HG03139 (cell line): ENCODE measurements around the gene MYRF.

Experiments used
- ATAC-seq: cut with Tn5 transposase; IDR thresholded peaks from one replicate; pipeline ENCODE4 v1.9.1; 2021; ENCODE audit not compliant: unreplicated experiment

The MYRF gene

DNA sequence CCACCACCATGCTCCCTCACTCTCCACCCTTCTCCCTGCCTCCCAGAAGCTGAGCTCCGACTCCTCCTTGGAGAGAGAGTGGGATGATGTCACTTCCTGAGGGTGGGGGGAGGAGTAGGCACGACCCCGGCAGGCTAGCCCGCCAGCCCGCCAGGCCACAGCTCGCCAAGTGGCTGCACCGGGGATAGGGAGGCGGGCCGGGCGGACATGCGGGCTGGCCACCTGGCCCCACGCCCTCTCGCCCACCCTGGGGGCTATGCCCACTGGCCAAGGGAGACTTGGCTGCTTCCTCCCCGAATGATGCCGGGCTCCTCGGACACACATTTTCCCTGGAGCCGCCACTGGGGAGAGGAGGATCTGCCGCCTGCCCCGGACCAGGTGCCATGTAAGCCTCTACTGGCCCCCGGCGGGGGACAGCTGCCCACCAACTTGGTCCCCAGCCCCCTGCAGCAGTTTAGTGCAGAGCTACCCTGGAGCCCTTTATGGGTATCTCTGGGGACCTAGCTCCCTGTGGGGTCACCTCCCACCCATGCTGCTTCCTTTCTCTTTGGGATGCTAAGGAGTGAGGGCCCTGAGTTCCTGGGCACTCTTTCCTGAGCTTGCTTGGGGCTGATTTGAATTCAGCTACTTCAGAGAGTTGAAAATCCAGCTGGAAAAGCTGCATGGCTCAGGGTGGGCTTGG is 33.7 kb upstream of the MYRF start:
- no peak for ATAC-seq

GRCh38 chr11:61719978-61720377 is 32.5 kb upstream of the MYRF start:
- no peak for ATAC-seq

- ATAC-seq, result no peak
Measured at GRCh38 chr11:61720597-61720996, 31.8 kb upstream of the MYRF start.

DNA sequence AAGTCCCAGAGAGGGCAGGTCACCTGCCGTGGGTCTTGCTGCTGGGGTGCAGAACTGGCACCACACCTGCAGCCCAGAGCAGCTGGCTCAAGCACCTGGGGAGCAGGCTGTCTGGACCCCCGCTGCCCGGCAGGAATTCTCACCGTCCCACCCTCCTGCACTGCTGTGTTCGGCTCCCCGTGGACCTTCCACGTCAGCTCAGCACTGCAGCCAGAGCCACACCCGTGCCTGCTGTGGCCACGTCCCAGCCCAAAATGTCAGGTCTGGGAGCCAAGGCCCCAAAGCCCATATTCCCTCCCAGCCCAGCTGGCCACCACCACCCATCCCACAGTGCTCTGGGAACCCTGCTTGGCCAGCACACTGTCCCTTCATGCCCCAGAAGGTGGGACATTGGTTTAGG is 28.0 kb upstream of the MYRF start:
- no peak for ATAC-seq

GRCh38 chr11:61725781-61726231 is 26.6 kb upstream of the MYRF start:
- no peak for ATAC-seq

- no peak for ATAC-seq
Measured at GRCh38 chr11:61726775-61727174, 25.7 kb upstream of the MYRF start.

DNA sequence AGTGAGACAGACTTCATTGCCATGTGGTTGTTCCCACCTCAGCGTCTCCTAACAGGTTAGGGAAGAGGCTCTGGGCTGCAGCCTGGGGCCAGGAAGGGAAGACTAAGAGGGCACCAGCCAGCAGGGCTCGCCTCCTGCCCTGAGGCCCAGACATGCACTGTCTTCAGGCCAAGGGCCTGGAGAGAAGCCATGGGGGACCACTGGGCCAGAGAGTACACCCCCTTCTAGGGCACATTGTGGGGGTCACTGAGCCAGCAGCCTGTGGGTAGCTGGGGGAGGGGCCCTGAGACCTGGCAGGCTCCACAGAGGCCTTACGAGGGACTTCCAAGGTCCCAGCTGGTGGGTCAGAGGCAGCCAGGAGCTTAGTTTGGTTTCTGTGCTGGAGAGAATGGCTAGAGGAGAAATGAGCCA is 25.0 kb upstream of the MYRF start:
- ATAC-seq, result no peak

DNA sequence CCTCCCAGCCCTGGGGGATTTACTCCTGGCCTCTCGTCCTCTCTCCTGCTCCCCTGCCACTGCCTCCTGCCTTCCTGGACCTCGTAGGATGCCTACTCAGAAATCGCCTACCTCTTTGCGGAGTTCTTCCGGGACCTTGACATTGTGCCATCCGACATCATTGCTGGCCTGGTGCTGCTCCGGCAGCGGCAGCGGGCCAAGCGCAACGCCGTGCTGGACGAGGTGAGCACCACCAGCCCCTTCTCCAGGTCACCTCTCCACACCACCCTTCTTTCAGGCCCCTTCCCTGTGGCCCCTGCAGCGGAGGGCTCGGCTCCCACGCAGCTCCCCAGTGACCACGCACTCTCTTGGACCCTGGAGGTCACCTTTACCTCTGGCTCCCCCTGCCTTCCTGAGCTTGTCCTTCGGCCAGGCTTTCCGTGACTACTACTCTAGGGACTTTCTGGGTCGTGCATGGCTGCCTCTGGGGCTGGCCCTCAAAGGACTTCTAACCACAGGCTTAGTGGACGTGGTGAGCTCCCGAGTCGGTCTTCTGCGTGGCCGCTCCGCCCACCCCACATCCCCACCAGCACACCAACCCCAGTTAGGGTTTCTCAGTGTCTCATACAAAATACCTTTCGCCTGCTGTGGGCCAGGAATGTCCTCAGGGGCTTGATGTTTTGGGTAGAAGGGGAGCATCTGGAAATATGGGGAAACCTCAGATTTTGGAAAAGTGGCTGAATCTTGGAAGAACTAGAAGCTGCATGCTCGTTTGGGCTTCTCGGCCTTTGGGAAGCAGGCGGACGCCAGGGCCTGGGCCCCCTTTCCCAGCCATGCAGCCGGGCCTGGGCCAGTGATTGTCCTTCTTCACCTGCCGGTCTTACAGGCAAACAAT is 24.1 kb upstream of the MYRF start:
- ATAC-seq, result no peak

DNA sequence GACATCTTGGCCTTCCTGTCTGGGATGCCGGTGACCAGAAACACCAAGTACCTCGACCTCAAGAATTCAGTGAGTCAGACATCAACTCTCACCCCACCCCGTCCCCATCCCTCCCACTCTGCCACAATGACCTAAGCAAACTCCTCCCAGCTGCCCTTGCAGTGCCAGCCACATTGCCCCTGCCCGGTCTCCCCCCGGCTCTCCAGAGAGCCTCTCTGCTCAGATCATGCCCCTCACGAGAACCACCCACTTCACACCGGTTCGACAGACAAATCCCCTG is 23.6 kb upstream of the MYRF start:
- ATAC-seq, result no peak

DNA sequence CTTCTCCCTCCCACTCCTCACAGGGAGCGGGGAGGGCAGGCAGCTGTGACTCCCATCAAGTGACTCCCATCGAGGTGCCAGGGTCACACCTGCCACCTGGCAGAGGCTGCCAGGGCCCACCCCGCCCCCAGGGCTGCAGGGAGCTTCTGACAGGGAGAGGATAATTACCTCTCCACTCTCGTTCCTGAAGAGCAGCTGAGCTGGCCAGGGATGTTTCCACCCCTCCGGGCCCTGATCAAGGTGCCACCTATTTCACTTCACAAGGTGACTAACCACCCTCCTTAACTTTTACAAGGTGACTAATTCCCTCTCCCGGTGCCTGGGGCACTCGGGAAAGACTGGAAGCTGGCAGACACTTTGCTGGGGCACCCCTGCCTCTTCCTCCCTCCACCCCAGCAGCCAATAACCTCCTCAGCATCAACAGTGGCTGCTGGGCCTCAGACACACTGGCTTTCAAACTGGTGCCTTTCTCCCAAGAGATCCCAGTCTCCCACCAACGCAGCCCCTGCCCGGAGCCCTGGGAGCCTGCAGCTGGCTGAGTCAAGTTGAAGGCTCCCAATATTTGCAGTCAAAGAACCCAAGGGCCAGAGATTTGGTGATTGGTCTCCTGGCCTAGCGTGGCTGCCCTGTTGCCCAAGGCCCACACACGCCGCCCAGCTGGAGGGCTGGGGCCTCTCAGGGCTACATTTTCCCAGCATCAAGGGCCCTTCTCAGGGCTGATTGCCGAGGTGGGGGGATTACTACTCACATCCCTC is 22.0 kb upstream of the MYRF start:
- ATAC-seq, result no peak

GRCh38 chr11:61731211-61731951 is 21.1 kb upstream of the MYRF start:
- ATAC-seq, result no peak

- ATAC-seq, result no peak
Measured at GRCh38 chr11:61731952-61732675, 20.3 kb upstream of the MYRF start.

- ATAC-seq, result no peak
Measured at GRCh38 chr11:61732705-61733104, 19.7 kb upstream of the MYRF start.

DNA sequence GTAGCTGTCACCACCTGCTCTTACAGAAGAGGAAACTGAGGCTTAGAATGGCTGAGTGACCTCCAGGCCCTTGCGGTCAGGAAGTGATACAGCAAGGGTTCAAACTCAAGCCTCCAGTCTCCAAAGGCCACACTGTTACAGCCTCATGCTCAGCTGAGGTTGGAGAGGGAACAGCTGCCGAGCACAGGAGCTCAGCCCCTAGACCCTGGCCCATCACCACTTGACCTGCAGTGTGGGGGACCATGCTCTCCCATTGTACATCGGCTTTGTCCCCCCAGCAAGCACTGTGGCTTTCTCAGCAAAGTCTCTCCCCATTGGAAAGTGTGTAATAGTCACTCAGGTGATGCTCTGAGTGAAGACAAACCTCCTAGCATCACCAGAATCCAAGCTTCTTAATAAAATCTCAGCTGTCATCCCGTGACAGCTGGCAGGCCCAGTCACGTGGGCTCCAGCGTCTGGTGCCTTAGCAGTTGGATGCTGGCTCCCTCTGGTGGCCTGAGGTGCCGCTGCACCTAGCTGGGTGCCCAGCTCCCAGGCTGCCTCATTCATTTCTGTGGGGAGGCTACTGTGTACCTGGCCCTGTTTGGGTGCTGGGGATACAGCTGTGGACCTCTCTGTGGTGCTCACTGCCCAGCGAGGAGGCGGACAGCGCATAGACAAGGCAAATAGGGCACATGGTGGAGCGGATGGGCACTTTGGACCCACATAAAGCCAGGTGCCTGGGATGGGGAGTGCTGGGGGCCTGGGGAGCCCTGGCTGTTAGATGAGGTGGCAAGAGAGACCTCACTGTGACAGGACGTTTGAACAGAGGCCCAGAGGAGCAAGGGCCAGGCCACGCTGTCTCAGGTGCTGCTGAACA is 19.1 kb upstream of the MYRF start:
- no peak for ATAC-seq

DNA sequence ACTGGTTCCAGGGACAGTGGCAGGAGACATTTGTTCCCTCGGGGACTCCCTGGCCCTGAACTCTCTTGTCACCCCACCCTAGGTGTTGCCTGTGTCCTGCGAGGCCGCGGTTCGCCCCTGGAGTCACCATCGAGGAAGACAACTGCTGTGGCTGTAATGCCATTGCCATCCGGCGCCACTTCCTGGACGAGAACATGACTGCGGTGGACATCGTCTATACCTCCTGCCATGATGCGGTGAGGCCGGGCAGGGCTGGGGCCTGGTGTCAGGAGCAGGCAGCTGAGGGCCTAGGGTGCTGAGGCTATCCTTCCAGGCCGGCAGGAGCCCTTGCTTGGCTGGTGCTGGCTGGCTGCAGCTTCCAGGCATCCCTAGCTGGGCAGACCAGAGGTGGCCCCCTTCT is 17.7 kb upstream of the MYRF start:
- ATAC-seq, result no peak

DNA sequence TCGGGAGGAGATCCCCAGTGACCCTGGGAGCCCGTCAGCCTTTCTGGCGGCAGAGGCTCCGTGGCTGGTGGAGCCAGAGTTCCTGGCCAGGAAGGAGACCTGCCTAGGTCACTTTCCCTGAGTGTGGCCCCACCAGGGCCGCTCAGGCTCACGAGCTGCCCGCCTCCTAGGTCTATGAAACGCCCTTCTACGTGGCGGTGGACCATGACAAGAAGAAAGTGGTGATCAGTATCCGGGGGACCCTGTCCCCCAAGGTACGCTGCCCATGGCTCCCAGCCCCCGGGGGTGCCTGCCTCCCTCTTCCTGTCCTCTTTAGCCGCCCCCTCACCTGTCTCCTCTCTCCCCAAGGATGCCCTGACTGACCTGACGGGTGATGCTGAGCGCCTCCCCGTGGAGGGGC is 17.0 kb upstream of the MYRF start:
- ATAC-seq, result no peak

DNA sequence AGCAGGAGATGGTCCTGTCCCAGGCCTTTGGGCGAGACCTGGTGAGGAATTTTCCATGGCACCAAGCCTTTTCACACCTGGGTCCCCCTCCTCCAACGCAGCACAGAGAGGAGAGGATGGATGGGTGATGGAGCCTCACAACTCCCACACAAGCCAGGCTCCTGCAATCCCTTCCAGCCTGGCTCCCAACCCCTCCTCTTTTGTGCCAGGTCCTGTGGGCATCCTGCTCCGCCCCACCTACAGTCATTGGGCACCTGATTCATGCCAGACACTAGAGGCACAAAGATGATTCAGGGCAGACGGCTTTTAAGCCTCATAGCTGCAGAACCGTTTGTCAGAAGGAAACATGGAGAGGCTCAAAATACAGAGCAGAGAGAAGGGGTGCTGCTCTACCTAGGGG is 16.1 kb upstream of the MYRF start:
- ATAC-seq, result no peak

DNA sequence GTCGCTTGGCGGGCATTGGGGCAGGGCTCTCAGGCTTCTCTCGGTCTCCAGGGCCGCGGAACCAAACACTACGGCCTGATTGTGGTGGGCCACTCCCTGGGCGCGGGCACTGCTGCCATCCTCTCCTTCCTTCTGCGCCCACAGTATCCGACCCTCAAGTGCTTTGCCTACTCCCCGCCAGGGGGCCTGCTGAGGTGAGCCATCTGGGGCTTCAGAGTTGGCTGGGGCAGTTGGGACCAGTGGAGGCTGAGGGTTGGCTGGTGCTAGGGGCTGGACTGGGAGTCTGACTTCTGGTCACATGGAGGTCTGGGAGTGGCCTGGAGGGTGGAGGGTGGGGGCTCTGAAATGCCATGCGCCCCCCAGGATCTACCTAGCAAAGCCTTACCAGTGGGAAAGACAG is 15.3 kb upstream of the MYRF start:
- ATAC-seq, result no peak

GRCh38 chr11:61737636-61738386 is 14.6 kb upstream of the MYRF start:
- no peak for ATAC-seq
